HG03066 (cell line): Measurements from ENCODE around the gene RAD51D.
"Not testable (repeated sequence)": the region's sequence is repeated elsewhere in the genome, so short reads cannot be mapped to it uniquely, and the experiment has no call there.

Source experiments
- ATAC-seq: cut with Tn5 transposase; IDR thresholded peaks from one replicate; pipeline ENCODE4 v1.9.1; 2021; ENCODE audit warnings: low read depth; ENCODE audit not compliant: unreplicated experiment

The RAD51D gene

GRCh38 chr17:35095741-35096140 is 23.9 kb downstream of the RAD51D start:
- ATAC-seq, result no peak

GRCh38 chr17:35094902-35095301 is 24.8 kb downstream of the RAD51D start:
- ATAC-seq, result no peak

- not testable (repeated sequence) for ATAC-seq
These were observed 29.0 kb downstream of the RAD51D start for GRCh38 chr17:35090707-35091106.

- peak; percentile 14 for ATAC-seq
These were observed 29.9 kb downstream of the RAD51D start for GRCh38 chr17:35089586-35090296.

GRCh38 chr17:35088881-35089585 is 30.6 kb downstream of the RAD51D start:
- ATAC-seq, result peak; percentile 56

- no peak for ATAC-seq
These were observed 31.2 kb downstream of the RAD51D start for GRCh38 chr17:35088356-35088880.

- ATAC-seq, result no peak
These were observed 31.8 kb downstream of the RAD51D start for GRCh38 chr17:35087731-35088355.

GRCh38 chr17:35086931-35087573 is 32.6 kb downstream of the RAD51D start:
- ATAC-seq, result no peak

GRCh38 chr17:35086164-35086563 is 33.5 kb downstream of the RAD51D start:
- ATAC-seq, result no peak

GRCh38 chr17:35084987-35085386 is 34.7 kb downstream of the RAD51D start:
- ATAC-seq, result no peak

GRCh38 chr17:35083071-35083470 is 36.6 kb downstream of the RAD51D start:
- no peak for ATAC-seq

- no peak for ATAC-seq
These were observed 37.5 kb downstream of the RAD51D start for GRCh38 chr17:35082073-35082657.

- no peak for ATAC-seq
These were observed 38.0 kb downstream of the RAD51D start for GRCh38 chr17:35081638-35082037.

- no peak for ATAC-seq
These were observed 39.1 kb downstream of the RAD51D start for GRCh38 chr17:35080536-35080935.

- no peak for ATAC-seq
These were observed 39.9 kb downstream of the RAD51D start for GRCh38 chr17:35079547-35080423.

GRCh38 chr17:35076874-35077273 is 42.8 kb downstream of the RAD51D start:
- no peak for ATAC-seq

- no peak for ATAC-seq
These were observed 44.7 kb downstream of the RAD51D start for GRCh38 chr17:35074711-35075707.

GRCh38 chr17:35073991-35074627 is 45.6 kb downstream of the RAD51D start:
- ATAC-seq, result no peak
